ENCODE results near the gene ASCL2. TPM values are rescaled to one million over a fixed set of nuclear protein-coding genes. Genes with fewer than 3 reads are reported as not detected.

Gene ASCL2
- total RNA-seq, 2 experiments from 2014 or later, result 2.7 to 3.4 TPM

GRCh38 chr11:2260491-2261364, 9.7 kb downstream of the ASCL2 start:
- Mint-ChIP-seq H3K36me3 (ENCODE audit: low read depth) (no peaks in the 10 kb centered on the region), H3K27me3 (no peaks in the 10 kb centered on the region), H3K4me3 (no peak overlapping the region), H3K9me3 (no peaks in the 10 kb centered on the region), H3K4me1 (ENCODE audit: low read depth) (peaks cover 5% of the 10 kb centered on the region), H3K27ac (no peak overlapping the region)
- ChIA-PET CTCF (no interaction called here), POLR2A (no interaction called here)
- DNase-seq, result no peak
- intact Hi-C loops (cut with micrococcal nuclease), result no loop called here
- TF ChIP-seq CTCF (IDR thresholded peaks at IDR 0.05), result no peak
- ATAC-seq, result no peak

- DNase-seq, result no peak
- no peaks in the 10 kb centered on the region for H3K27me3 Mint-ChIP-seq
- ATAC-seq, result no peak
- no peaks in the 10 kb centered on the region for H3K36me3 Mint-ChIP-seq (ENCODE audit: low read depth)
- no peak overlapping the region for H3K27ac Mint-ChIP-seq
- H3K4me1 Mint-ChIP-seq (ENCODE audit: low read depth), result no peaks in the 10 kb centered on the region
- no peak for TF ChIP-seq CTCF (IDR thresholded peaks at IDR 0.05)
- POLR2A ChIA-PET, result no interaction called here
- intact Hi-C loops (cut with micrococcal nuclease), result no loop called here
- CTCF ChIA-PET, result no interaction called here
- H3K4me3 Mint-ChIP-seq, result no peak overlapping the region
- peaks cover 2% of the 10 kb centered on the region for H3K9me3 Mint-ChIP-seq
Measured at GRCh38 chr11:2259897-2260451, 10.4 kb downstream of the ASCL2 start.

- H3K36me3 Mint-ChIP-seq (ENCODE audit: low read depth), result no peaks in the 10 kb centered on the region
- intact Hi-C loops (cut with micrococcal nuclease), result no loop called here
- ATAC-seq (no peak), DNase-seq (no peak)
- H3K4me3 Mint-ChIP-seq, result no peak overlapping the region
- no peaks in the 10 kb centered on the region for H3K27me3 Mint-ChIP-seq
- peaks cover 2% of the 10 kb centered on the region for H3K9me3 Mint-ChIP-seq
- TF ChIP-seq CTCF (IDR thresholded peaks at IDR 0.05), result no peak
- H3K27ac Mint-ChIP-seq, result no peak overlapping the region
- ChIA-PET POLR2A (interaction anchor here (0.8 kb wide), 1 partner anchor 323 kb away, joined by 3 read pairs; no protein-coding TSS in a partner anchor), CTCF (no interaction called here)
- no peaks in the 10 kb centered on the region for H3K4me1 Mint-ChIP-seq (ENCODE audit: low read depth)
Measured at GRCh38 chr11:2259466-2259830, 10.9 kb downstream of the ASCL2 start.

GRCh38 chr11:2258501-2259465, 11.6 kb downstream of the ASCL2 start:
- H3K4me3 Mint-ChIP-seq, result no peak overlapping the region
- CTCF ChIA-PET, result no interaction called here
- DNase-seq (no peak), ATAC-seq (no peak)
- intact Hi-C loops (cut with micrococcal nuclease), result no loop called here
- H3K36me3 Mint-ChIP-seq (ENCODE audit: low read depth), result no peaks in the 10 kb centered on the region
- H3K9me3 Mint-ChIP-seq, result peaks cover 2% of the 10 kb centered on the region
- POLR2A ChIA-PET, result interaction anchor here (0.8 kb wide), 1 partner anchor 323 kb away, joined by 3 read pairs; no protein-coding TSS in a partner anchor
- H3K27me3 Mint-ChIP-seq, result no peaks in the 10 kb centered on the region
- TF ChIP-seq CTCF (IDR thresholded peaks at IDR 0.05), result no peak
- H3K4me1 Mint-ChIP-seq (ENCODE audit: low read depth), result no peaks in the 10 kb centered on the region
- H3K27ac Mint-ChIP-seq, result no peak overlapping the region

Measured in activated CD8-positive, alpha-beta T cell treated with anti-CD3 and anti-CD28 coated beads for 36 hours (primary cell).